Activated CD8-positive, alpha-beta memory T cell treated with anti-CD3 and anti-CD28 coated beads for 48 hours (primary cell): ENCODE results near the gene PCDH1.
"Not testable (repeated sequence)": the region's sequence is repeated elsewhere in the genome, so short reads cannot be mapped to it uniquely, and the experiment has no call there.

Experiments
- DNase-seq, 3 experiments: peaks; one replicate each; pipeline ENCODE4 v3.0.0-alpha.2; 2020; ENCODE audit warnings: low read depth in 2 of 3, low spot score in 2 of 3

The PCDH1 gene

DNA sequence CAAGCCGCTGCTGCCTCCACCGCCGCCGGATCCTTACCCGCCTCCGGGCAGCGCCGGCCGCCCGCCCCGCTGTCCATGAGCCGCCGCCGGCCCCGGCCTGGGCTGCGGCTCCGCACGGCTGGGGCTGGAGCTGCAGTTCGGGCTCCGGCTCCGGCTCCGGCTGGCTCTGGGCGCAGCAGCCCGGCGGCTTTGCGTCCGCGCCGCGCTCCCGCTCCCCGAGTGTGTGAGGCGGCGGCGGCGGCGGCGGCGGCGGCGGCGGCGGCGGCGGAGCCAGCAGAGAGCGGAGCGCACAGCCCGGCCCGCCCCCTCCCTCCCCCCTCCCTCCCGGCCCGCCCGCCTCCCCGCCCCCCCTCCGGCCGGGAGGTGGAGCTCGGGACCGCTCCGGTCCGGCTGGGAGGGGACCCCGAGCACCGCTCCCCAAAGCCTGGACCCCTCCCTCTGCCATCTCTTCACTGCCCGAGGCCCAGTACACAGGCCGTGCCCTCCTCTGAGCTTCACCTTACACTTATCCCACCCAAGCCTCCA, at the start of gene PCDH1:
TSS of gene PCDH1 (minus strand) at position 225 of the 525 bp plus-strand sequence. CDS start at position 77, 148 bp downstream.
- DNase-seq, result no peak

DNA sequence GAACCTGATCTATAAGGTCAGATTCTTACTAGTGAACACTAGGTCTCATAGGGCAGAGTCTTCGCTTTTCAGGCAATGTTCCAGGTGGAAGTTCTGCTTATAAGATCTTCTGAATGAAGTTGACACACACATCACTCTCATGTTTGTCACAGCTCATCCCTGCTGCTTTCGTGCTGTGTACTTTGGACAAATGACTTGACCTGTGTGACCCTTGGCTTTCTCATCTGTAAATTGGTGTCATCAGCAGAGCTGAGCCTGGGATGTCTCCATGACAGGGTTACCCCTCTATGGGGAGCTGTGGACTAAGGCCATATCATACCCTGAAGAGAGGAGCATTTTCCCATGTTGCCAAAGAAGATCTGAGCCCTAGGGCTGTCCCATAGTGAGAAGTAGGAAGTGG, 48.2 kb upstream of the PCDH1 start:
- DNase-seq, result no peak

DNA sequence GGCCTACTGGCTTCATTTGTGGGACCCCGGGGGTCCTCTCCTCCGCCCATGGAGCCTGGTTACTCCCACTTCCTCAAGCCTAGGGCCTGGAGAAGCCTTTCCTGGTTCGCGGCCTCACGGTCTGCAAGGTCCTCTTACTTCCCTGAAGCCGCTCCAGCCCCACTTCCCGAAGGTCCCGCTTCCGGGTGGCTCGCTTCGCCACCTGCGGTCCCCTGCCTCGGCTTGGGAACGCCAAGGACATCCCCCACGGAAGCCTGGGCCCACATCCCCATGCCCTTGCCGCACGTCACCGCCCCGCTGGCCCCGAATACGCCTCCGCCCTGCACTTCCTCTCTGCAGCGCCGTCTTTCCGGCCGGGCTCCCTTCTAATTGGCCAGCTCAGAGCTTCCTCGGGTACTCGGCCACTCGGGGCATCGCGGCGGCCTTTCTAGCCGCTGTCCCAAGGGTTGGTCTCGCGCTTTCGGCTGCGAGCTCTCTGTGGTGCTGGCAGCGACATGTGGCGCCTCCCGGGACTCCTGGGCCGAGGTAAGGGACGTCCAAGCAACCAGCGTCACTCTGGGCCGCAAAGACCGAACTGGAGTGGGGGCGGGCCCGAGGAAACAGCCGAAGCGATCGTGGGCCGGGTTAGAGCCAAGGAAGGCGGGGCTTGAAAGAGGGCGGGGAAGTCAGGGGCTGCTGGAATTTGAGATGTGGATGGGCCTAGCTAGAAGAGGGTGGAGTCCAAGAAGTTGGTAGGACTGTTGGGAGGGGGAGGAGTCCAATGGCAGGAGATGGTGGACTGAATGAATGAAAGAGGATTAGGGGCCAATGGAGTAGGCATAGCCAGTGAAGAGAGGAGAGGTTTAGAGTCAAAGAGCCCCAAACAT, 45.5 kb upstream of the PCDH1 start, which contains the start of gene DELE1:
TSS of gene DELE1 (plus strand) at position 424 of the 866 bp plus-strand sequence. CDS start at position 495, 71 bp downstream.
- peak; percentile 79 to 96 (median 85) for DNase-seq

DNA sequence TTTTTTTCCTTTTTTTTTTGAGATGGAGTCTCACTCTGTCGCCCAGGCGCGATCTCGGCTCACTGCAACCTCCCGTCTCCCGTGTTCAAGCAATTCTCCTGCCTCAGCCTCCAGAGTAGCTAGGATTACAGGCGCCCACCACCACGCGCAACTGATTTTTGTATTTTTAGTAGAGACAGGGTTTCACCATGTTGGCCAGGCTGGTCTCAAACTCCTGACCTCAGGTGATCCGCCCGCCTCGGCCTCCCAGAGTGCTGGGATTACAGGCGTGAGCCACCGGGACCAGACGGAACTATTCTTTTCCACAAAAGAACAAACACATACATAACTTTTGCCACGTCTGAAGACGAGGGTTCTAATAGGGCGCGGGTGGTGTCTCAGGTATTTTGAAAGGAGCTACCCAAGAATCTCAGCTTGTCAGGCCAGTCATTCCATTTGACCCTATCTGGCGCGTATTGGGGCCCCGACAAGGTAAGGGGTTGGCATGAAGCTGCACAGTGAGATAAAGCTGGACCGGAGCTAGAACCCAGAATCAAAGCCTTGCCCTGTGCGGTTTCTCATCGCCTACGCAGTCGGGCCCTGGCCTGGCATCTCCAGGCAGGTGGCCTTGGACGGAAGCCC, 44.7 kb upstream of the PCDH1 start:
- not testable (repeated sequence) for DNase-seq

DNA sequence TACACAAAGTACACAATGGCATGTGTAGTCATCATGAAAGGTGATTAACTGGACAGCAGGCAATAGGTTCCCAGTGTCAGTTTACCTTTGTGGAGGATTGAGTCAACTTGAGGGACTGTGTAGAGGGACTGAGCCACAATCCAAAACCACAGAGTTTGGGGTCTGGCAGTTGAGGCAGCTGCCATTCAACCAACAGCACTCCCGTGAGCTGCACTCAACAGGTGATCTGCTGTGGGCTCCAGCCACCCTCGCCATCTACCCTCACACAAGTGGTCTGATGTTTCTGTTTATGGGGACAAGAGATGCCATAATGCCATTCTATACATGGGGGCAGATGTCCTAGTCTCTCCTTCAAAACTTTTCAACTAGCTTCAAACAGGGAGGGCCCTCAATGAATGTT, 42.6 kb upstream of the PCDH1 start:
- no peak for DNase-seq

DNA sequence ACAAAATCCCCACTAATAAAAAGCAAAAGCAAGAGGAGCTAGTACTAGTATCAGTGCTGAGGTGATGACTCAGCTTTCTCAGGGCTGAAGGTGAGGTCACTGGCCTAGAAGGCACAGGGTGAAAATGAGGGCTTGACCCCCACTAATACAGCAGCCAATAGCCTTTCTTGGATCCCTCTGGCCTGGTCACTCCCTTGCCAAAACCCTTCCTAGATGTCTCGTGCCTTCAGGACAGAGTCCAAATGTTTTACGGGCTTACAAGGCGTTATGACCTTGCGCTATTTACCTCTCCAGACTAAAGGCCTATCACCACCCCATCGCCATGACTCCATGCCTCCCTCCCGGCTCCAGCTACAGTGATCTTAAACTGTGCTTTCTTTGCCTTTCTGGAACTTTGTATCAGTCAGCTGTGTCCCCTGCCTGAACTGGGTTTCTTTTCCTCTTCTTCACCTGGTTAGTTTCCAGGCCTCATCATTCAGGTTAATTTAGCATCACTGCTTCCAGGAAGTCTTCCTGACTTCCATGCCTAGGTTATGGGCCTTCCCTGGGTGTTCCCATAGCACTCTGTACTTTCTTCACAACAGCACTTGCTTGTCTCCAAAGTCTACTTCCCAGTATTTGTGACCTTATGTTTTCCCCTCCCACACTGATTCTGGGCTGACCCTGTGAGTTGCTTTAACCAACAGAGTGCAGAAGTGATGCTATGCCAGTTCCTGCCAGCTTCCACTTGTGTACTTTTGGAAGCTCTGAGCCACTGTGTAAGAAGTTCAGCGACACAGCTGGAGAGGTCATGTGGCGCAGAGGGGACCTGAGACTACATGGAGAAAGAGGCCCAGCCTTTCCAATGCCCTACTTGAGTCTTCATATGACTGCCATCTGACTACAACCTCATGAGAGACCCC, 41.3 kb upstream of the PCDH1 start:
- no peak for DNase-seq

DNA sequence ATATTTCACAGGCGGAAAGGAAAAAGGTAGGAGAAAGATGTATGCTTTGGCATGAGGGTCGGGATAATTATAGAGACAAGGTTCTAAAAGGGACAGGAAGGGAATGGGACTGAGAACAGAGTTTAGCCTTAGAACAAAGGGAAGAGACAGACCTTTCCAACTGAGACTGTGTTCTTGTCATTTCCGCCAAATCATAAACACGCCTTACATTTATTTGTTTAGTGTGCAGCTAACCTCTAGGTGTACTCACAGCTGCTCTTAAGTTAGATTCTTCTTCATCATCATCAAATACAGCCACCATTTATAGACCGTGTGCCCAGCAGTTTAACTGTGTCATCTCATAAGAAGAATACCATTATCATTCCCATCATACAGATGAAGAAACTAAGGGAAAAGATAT, 39.5 kb upstream of the PCDH1 start:
- no peak for DNase-seq

DNA sequence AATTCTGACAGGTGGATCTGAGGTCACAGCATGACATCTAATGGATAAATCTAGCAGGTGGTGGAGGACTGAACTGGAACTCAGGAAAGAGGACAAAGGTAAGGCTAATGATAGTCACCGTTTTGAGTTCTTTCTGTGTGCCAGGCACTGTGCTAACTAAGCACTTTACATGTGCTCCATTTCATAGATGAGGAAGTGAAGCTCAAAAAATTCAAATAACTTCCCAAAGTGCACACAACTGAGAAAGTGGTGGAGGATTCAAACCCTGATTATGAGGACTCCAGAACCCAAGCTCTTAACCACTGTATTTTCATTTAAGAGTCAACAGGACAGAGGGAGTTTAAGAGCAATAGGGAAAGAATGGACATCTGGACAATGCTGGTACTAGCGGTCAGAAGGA, 38.3 kb upstream of the PCDH1 start:
- no peak for DNase-seq

DNA sequence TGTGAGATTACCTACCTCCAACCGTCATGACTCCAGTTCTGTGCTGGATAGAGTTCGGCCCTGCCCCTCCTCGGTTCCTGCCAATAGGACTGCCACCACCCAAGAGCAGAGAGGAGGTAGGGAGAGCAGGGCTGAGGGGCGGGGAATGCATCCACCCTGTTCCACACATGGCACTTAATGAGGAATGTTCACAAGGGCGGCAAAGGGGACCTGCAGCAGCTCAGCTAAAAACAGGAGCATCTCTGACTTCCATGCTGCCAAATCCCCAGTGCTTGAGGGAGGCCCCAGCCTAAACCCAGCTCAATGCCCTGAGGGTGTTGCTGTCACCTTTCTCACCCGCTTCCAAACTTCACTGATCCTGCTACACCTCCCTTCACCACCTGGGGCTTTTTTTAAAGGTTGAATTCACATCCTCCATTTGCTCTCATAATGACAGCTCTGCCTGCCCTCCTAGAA, 37.7 kb upstream of the PCDH1 start:
- no peak for DNase-seq

DNA sequence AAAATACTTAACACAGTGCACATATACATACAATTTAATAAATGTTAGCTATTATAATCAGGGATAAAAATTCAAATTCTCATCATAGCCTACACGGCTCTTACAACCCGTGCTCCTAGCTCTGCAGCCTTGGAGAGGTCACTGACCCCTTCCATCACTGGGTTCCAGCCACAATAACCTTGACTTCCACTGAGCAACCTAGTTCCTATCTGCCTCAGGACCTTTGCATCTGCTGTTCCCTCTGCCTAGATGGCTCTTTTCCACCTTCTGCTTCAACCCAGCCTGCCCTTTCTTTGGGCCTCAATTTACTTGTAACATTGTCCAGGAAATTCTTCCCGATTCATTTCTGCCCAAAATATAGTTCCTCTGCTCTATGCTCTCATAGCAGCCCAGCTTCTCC, 36.6 kb upstream of the PCDH1 start:
- no peak for DNase-seq

DNA sequence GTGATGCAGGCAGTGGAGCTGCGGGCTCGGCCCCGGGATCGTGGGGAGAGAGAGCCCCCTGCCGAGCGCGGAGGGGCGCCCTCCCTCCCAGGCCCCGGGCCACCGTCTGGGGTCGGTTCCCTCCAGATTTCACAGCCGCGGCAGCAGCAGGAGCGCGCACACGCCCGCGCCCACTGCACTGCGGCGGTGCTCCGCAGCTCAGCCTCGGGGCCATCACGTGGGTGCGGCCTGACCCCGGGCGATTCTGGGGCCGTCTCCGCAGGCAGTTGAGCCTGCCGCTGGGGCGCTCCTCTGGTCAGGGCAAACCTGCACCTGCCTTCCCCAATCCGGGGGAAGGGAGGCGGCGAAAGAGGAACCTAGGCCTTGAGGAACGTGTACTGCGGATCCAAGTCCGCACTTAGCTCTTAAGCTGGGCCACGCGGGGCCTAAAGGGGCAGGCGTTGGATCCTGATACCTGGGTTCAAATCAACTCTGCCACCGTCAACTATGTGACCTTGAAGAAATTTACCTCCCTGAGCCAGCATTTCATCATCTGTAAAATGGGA, 36.1 kb upstream of the PCDH1 start:
- no peak for DNase-seq

DNA sequence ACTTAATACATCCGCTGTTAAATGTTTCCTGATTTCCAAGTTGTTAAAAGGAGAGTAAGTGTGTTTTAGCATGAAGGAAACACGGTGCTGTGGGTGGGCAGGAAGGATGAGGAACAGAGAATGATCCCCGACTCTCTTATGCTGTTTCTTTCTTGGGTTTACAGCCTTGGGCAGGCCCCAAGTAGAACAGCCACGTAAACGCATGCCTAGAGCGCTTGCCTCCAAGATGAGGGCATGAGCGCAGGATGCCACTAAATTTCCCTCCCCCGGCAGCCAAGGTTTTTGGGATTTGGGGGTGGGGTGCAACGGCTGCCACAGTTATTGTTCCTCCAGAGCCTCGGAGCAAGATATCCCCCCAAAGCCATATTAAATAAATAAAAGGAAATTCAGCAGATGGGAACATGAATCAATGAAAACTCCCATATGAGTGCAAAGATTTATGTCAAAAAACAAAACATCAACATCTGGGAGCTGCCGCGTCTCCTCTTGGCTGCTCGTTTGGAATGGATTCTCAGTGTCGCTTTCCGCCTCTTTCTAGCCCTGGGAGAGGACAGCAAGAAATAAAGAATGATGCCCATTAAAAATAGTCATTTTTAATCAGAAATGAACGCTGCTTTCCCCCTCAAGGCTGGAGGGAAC, 35.5 kb upstream of the PCDH1 start:
- DNase-seq, result no peak

DNA sequence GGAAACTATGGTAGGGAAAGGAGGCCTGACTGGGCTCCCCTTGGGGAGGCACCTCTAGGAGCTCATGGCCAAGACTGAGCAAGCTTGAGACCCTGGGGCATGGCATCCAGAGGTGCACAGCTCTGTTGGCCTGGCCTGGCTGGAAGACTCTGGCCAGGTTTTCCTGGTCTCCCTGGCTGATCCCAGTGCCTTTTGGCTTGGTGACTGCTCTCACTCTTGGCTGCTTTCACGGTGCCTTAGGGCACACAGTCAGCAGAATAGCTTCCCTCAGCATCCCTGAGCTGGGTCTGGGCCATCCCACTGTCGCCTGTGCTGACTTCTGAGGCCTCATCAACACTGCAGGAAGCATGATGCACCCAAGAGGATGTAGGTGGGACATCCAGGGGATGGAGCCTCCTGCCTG, 32.1 kb upstream of the PCDH1 start:
- DNase-seq, result no peak

DNA sequence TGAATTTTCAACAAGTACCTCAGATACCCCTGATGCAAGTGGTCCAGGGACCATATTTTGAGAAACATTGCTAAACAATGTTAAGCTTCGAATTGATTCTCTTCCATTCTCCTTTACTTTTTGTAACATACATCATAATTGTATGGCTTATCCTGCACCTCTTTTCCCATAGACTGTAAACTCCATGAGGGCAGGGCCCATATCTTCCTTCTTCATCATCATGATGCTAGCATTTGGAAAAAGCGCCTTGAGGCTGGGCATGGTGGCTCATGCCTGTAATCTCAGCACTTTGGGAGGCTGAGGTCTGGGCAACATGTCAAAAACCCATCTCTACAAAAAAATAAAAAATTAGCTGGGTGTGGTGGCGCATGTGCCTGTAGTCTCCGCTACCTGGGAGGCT, 31.0 kb upstream of the PCDH1 start:
- DNase-seq, result no peak

DNA sequence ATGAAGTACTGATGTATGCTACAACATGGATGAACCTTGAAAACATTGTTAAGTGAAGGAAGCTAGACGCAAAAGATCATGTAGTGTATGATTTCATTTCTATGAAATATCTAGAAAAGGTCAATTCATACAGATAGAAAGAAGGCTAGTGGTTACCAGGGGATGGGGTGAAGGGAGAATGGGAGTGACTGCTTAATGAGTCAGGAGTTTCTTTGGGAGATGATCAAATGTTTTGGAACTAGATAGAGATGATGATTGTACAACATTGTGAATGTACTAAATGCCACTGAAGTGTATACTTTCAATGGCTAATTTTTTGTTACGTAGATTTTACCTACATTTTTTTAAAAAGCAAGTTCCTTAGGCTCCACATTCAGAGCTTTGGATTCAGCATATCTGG, 30.6 kb upstream of the PCDH1 start:
- no peak for DNase-seq

DNA sequence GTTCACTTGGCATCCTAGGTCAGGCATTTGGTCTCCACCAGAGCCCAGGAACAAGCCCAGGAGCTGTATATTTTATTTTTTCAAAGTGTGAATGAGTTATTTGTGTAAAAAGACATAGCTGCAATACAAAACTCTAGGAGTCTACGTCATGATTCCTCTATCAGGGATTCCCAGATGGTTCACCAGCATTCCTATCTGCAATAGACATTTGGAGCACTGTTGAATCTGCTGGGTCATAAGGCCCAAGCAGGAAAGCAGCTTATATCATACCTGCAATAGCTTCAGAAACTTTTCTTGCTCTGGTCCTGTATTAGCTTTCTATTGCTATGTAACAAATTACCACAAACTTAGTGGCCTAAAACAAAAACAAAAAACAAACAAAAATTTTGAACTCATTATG, 28.8 kb upstream of the PCDH1 start:
- DNase-seq, result no peak

DNA sequence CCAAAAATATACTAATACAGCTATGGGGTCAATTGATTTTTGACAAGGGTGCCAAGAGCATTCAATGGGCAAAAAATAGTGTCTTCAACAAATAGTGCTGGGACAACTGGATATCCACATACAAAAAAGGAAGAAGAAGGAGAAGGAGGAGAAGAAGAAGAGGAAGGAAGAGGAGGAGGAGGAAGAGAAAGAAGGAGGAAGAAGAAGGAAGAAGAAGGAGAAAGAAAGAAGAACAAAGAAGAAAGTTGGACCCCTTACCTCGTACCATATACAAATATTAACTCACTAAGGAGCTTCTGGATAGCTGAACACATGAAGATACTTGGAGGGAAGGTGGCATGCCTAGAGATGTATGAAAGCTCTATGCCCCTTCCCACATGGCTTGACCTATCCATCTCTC, 28.3 kb upstream of the PCDH1 start:
- DNase-seq, result no peak

DNA sequence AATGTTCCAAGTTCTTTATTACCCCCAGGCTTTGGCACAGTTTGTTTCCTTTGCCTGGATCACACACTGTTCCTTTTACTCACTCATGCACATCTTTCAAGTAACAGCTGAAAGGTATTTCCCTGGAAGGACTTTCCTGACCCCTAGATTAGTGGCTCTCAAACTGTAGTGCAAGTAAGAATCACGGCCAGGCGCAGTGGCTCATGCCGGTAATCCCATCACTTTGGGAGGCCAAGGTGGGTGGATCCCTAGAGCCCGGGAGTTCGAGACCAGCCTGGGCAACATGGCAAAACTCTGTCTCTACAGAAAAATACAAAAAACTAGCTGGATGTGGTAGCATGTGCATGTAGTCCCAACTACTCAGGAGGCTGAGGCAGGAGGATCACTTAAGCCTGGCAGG, 26.3 kb upstream of the PCDH1 start:
- DNase-seq, result no peak

DNA sequence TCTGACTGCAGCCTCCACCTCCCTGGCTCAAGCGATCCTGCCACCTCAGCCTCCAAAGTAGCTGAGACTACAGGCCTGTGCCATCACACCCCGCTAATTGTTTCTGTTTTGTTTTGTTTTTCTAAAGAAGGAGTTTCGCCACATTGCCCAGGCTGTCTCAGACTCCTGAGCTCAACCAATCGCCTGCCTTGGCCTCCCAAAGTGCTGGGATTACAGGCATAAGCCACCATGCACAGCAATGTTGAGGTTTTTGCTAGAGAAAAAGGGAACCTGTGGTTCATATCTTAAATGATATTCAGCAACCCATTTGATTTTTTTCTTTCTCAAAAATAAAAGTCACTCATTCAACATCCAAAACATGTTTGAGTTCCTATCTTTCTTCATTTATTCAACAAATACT, 25.1 kb upstream of the PCDH1 start:
- DNase-seq, result no peak

DNA sequence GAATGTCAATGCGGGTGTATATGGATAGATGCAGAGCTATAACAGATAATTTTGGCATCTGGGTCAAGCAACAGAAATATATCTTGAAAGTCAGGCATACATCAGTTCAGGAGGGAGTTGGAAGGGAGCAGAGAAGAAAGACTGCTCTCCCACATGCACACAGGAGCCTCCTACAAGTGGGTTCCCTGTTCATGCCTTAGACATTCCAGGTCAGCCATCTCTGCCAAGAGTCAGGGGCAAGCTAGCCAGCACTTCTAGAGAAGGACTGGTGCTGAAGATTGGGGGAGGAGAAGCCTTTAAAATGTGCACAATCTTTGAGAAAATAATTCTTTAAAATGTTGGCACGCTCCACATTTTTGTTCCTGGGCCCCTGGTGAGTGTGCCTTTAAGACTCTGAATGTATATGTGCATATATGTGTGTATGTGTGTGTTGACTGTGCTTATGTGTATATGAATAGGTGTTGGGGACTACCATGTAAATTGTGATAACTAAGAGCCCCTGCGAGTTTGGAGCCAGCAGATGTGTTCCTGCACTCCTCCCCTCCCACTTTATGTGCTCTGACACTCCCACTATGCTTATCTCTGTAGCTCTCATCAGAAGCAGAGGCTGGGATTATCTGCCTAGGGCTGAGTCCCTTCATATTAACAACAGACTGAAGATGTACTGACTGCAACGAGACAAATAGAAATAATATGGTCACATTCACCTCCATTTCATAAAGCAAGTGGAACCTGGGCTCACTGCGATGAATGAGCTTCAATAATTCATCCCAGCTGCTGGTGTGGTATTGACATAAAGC, 24.0 kb upstream of the PCDH1 start:
- no peak for DNase-seq
